HCT116 (cell line): ENCODE measurements around the gene COA3.

Experiments used
- CEBPB ChIP-seq: IDR thresholded peaks from 2 replicates; pipeline ENCODE4 v1.6.1; 2012; ENCODE audit warnings: low read depth
- EZH2 ChIP-seq: fragments of 200-600 bp; sonication (generic); IDR thresholded peaks from 2 replicates; pipeline ENCODE4 v1.6.1; 2017; ENCODE audit warnings: antibody characterized with exemption, mixed run types
- POLR2A ChIP-seq: IDR thresholded peaks from 2 replicates; pipeline ENCODE4 v1.7.0; 2011; ENCODE audit warnings: borderline replicate concordance; ENCODE audit not compliant: insufficient read depth, insufficient read length; ENCODE audit errors: extremely low read depth
- TF ChIP-seq, protein P1 (sequence below), 3 experiments: fragments of 200-600 bp in 1 of 3; sonication (generic) in 1 of 3; IDR thresholded peaks in 2 of 3; conservative IDR thresholded peaks in 1 of 3; 2 replicates each; pipeline ENCODE4 v1.5.1; 2012 to 2017; ENCODE audit warnings: low read depth in 2 of 3, low read length in 2 of 3, antibody characterized with exemption in 1 of 3, borderline replicate concordance in 1 of 3, control low read depth in 1 of 3, mild to moderate bottlenecking in 1 of 3, mixed read lengths in 1 of 3, mixed run types in 1 of 3, moderate library complexity in 1 of 3; ENCODE audit not compliant: insufficient read depth in 1 of 3

- TF ChIP-seq CEBPB: no peak
- TF ChIP-seq POLR2A: no peak
- no peak for TF ChIP-seq EZH2
- TF ChIP-seq, protein P1, sequence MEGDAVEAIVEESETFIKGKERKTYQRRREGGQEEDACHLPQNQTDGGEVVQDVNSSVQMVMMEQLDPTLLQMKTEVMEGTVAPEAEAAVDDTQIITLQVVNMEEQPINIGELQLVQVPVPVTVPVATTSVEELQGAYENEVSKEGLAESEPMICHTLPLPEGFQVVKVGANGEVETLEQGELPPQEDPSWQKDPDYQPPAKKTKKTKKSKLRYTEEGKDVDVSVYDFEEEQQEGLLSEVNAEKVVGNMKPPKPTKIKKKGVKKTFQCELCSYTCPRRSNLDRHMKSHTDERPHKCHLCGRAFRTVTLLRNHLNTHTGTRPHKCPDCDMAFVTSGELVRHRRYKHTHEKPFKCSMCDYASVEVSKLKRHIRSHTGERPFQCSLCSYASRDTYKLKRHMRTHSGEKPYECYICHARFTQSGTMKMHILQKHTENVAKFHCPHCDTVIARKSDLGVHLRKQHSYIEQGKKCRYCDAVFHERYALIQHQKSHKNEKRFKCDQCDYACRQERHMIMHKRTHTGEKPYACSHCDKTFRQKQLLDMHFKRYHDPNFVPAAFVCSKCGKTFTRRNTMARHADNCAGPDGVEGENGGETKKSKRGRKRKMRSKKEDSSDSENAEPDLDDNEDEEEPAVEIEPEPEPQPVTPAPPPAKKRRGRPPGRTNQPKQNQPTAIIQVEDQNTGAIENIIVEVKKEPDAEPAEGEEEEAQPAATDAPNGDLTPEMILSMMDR (IDR thresholded peaks at IDR 0.05 in 2 of 3, conservative IDR thresholded peaks at IDR 0.05 in 1 of 3; ENCODE audit: borderline replicate concordance in 1 of 3, insufficient read depth in 1 of 3, low read depth in 2 of 3, low read length in 2 of 3): no peak
Measured at GRCh38 chr17:42798383-42799380, at the start of gene COA3, which contains the start of gene CNTD1.
